ENCODE measurements around the gene SPSB4.

Gene SPSB4

DNA sequence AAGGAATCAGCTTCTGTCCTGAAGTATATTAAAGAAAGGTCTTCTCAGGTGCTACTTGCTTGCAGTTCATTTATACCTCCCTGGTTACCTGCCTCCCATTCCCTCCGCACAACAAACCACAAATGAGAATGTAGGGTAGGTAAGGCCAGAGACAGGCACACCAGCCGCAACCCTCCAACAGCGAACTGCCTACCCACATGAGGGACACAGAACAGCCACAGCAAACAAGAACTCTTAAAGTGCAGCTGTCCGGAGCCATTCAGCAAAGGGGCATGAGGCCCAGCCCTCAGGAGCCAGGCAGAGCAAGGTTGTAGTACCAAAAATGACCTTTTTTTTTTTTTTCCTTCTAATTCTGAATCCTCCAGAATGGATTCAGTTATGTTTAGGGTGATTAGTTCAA lies 52.4 kb downstream of the SPSB4 start:
- no peak overlapping the region for H3K4me2 ChIP-seq (ENCODE audit: low read length)
- H3K9ac ChIP-seq = no peak overlapping the region
- peaks cover 23% of the 10 kb centered on the region for H3K79me2 ChIP-seq
- no peak overlapping the region for H3K4me3 ChIP-seq (ENCODE audit: low read depth, low read length)
- no peak overlapping the region for H2AFZ ChIP-seq
- no peak overlapping the region for H3K27ac ChIP-seq
- H3K27me3 ChIP-seq (ENCODE audit: control insufficient read depth, insufficient read depth, low read length) = no peaks in the 10 kb centered on the region
- H3K4me1 ChIP-seq = peaks cover 8% of the 10 kb centered on the region
- H3K36me3 ChIP-seq (ENCODE audit: control insufficient read depth, insufficient read depth, low read length) = no peaks in the 10 kb centered on the region
- no peaks in the 10 kb centered on the region for H3K9me3 ChIP-seq (ENCODE audit: control insufficient read depth, low read length)
- TF ChIP-seq CTCF (IDR thresholded peaks at IDR 0.05) = no peak

GRCh38 chr3:141104151-141104821 lies 53.1 kb downstream of the SPSB4 start:
- TF ChIP-seq CTCF (IDR thresholded peaks at IDR 0.05) = no peak
- no peaks in the 10 kb centered on the region for H3K36me3 ChIP-seq (ENCODE audit: control insufficient read depth, insufficient read depth, low read length)
- H3K9ac ChIP-seq = no peak overlapping the region
- no peak overlapping the region for H3K4me2 ChIP-seq (ENCODE audit: low read length)
- H3K4me1 ChIP-seq = peaks cover 8% of the 10 kb centered on the region
- no peaks in the 10 kb centered on the region for H3K9me3 ChIP-seq (ENCODE audit: control insufficient read depth, low read length)
- peaks cover 20% of the 10 kb centered on the region for H3K79me2 ChIP-seq
- no peak overlapping the region for H2AFZ ChIP-seq
- H3K27me3 ChIP-seq (ENCODE audit: control insufficient read depth, insufficient read depth, low read length) = no peaks in the 10 kb centered on the region
- H3K27ac ChIP-seq = no peak overlapping the region
- no peak overlapping the region for H3K4me3 ChIP-seq (ENCODE audit: low read depth, low read length)

GRCh38 chr3:141105828-141106628 lies 54.9 kb downstream of the SPSB4 start:
- Histone ChIP-seq H2AFZ (no peak overlapping the region), H3K79me2 (peaks cover 15% of the 10 kb centered on the region), H3K36me3 (ENCODE audit: control insufficient read depth, insufficient read depth, low read length) (no peaks in the 10 kb centered on the region), H3K4me3 (ENCODE audit: low read depth, low read length) (no peak overlapping the region), H3K4me1 (peaks cover 2% of the 10 kb centered on the region), H3K4me2 (ENCODE audit: low read length) (no peak overlapping the region), H3K9me3 (ENCODE audit: control insufficient read depth, low read length) (no peaks in the 10 kb centered on the region), H3K27ac (no peak overlapping the region), H3K9ac (no peak overlapping the region), H3K27me3 (ENCODE audit: control insufficient read depth, insufficient read depth, low read length) (no peaks in the 10 kb centered on the region)
- TF ChIP-seq CTCF (IDR thresholded peaks at IDR 0.05) = peak; percentile 81

DNA sequence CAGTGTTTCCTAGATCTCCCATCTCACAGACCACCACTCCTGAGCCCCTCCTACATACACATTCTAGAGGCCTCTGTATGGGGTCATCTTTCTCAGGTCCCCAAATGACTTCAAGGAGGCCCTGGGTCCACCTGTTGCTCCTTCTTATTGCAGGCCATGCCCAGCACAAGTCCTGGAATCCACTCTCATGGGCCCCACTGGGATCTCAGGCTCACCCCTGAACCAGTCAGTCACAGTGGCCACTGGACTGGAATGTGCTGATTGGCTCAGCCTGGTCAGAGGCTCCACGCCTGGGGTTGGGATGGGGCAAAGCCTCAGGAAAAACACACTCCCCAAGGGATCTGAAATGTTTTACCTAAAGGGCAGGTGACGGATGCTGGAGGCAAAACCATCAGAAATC lies 55.7 kb downstream of the SPSB4 start:
- H3K9ac ChIP-seq = no peak overlapping the region
- no peak overlapping the region for H3K27ac ChIP-seq
- no peaks in the 10 kb centered on the region for H3K9me3 ChIP-seq (ENCODE audit: control insufficient read depth, low read length)
- H3K27me3 ChIP-seq (ENCODE audit: control insufficient read depth, insufficient read depth, low read length) = no peaks in the 10 kb centered on the region
- no peak overlapping the region for H3K4me2 ChIP-seq (ENCODE audit: low read length)
- no peak overlapping the region for H2AFZ ChIP-seq
- H3K36me3 ChIP-seq (ENCODE audit: control insufficient read depth, insufficient read depth, low read length) = no peaks in the 10 kb centered on the region
- H3K4me3 ChIP-seq (ENCODE audit: low read depth, low read length) = no peak overlapping the region
- no peak for TF ChIP-seq CTCF (IDR thresholded peaks at IDR 0.05)
- peaks cover 2% of the 10 kb centered on the region for H3K4me1 ChIP-seq
- peaks cover 15% of the 10 kb centered on the region for H3K79me2 ChIP-seq

Measured in parathyroid adenoma (tissue), 2 donors.